ENCODE results near the gene DSCAML1.

DSCAML1 gene

GRCh38 chr11:117759305-117759704 is 37.7 kb downstream of the DSCAML1 start:
- DNase-seq, result no peak

GRCh38 chr11:117754030-117754429 is 43.0 kb downstream of the DSCAML1 start:
- DNase-seq, result no peak

DNA sequence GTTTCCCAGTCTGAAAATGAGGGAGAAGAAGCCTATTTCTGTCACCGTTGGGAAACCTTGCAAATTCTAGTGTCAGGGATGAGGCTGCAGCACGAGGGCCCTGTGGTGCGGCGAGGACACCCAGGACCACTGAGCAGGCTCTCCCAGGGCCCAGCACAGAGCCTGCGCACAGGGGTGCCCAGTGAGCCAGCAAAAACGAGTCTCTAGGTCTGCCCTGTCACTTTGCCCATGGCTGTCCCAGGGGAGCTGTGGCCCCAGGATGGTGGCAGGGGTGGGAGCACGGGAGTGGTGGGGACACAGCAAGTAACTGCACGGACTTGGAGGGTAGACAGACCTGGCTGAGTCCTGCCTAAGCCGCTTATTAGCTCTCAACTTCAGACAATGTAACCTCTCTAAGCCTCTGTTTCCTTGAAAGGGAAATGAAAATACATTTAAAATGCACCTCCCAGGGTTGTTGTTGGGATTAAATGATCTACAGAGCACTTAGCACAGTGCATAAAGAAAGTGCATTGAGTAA is 44.2 kb downstream of the DSCAML1 start:
- DNase-seq, result no peak

DNA sequence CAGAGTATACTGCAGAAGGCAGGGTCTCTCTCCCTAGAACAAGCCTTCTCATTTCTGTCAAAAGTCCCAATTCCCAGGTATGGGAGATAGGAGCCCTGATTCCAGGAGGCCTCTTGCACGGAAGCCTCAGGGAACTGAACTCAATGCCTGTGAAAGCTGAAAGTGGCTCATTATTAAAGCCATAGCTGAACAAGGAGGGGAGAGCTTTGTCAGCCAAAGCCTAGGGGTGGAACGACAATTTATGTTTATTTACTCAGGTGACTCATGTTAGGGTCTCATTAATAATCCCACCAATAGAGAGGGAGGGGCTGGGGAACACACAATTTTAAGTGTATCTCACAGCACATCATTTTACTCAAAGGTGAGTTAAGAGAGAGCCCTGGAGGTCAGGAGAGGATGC is 44.9 kb downstream of the DSCAML1 start:
- no peak for DNase-seq

DNA sequence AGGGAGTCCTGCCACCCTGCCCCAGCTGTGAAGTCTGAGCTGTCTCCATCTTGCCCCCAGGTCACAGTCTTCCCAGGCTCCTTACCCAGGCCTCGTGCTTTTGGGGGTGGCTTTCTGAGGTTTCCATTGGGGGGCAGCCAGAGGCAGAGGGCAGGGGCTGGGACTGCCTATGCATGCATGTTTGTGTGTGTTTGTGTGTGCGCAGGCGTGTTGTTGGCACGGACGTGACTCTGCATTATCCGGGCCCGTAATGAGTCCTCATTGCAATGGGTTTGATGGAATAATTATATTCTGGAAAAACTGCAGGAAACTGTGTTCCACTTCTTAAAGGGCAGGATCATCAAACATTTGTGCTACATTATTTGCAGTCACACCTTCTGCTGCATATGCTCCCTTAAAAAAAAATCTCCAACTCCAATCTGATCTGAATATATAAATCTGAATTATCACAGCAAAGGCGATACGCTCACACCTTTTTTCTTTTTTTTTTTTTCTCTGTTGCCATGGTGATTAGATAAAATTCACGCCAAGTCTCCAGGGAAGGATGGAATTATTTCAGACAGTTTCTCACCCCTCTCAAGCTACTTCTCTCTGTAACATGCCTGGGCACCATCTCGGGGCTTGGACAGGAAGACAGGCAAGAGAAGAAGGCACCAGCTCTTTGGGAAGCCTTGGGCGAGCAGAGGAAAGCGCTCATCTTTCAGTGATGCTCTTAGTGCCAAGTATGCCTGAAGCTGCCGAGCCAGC is 45.9 kb downstream of the DSCAML1 start:
- DNase-seq, result no peak

- DNase-seq, result no peak
These were observed 46.7 kb downstream of the DSCAML1 start for GRCh38 chr11:117750357-117750756.

DNA sequence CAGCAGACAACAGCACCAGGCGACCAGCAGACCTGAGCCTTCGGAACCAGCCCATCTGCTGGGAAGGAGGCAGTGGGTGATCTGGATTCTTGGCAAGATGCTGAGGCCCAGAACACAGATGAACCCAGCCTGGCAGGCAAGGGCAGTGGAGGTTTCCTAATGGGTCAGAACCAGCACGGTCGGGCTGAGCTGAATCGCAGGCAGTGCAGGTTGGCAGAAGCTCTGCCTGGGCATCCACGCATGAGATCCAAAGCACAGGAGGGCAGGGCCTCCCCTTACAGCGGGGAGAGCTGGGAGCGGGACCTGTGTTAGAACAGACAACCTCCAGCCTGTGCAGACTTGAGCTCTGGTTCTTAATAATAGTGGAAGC is 47.5 kb downstream of the DSCAML1 start:
- no peak for DNase-seq

DNA sequence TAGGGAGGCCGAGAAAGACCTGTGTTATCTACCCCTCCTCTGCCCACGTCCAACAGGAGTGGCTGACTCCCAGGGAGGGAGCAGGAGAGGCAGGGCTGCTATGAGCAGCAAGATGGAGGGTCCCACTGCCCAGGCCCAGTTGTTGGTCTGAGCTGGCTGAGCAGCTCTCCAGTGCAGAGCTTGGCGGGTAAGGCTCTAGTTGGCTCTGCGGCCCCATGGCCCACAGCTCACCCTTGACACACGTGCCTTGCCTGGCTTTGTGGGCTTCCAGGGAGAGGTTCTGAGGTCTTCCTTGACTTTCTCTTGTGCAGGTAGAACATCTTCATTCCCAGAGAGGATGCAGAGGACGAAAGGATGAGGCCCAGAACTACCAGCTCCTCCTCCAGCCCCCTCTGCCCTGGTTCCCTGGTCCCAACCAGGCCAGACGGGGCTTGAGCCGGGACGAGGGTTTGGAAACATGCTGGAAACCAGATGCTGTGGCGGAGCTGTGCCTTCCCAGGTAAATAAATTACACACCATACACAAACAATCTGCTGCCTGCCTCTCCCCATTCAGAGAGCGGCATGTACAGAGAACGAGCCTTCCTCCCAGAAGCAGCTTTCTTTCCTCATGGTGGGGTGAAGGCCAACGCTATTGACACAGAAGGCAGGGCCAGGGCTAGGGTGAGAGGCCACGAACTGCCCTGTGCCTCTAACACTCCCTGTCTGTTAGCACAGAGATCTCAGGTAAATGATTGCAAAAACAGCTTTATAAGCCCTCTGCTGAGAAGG is 48.1 kb downstream of the DSCAML1 start:
- no peak for DNase-seq

GRCh38 chr11:117747892-117748291 is 49.1 kb downstream of the DSCAML1 start:
- DNase-seq, result no peak

GRCh38 chr11:117745346-117745745 is 51.7 kb downstream of the DSCAML1 start:
- no peak for DNase-seq

DNA sequence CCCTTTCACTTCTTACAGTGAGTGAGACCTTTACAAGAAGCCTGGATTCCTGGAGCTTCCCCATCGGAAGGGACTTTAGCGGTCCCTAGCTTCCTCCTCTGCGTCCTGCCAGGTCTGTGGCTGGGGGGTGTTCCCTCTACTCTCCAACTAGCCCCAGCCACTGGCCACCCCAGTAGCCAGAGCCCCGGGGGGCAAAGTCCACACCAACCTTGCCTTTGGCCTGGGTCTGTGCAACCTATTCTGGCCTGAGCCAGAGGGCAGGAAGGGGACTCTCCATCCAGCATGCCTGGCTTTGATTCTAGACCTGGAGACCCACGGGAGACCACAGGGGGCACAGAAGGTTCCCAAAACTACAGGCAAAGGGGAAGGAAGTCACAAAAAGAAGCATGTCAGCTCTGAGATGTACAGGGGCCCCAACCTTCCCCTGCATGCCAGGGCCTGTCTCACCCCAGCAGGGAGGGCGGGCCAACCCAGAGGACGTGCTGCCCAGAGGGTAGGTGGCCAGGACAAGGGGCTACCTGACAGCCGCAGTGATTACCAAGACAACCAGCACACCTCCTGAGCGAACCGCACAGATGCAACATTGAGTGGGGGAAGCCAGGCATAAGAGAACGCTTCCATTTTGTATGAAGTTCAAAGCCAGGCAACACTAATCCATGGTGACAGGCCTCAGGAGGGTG is 52.4 kb downstream of the DSCAML1 start:
- no peak for DNase-seq

GRCh38 chr11:117743121-117743815 is 53.7 kb downstream of the DSCAML1 start:
- no peak for DNase-seq

DNA sequence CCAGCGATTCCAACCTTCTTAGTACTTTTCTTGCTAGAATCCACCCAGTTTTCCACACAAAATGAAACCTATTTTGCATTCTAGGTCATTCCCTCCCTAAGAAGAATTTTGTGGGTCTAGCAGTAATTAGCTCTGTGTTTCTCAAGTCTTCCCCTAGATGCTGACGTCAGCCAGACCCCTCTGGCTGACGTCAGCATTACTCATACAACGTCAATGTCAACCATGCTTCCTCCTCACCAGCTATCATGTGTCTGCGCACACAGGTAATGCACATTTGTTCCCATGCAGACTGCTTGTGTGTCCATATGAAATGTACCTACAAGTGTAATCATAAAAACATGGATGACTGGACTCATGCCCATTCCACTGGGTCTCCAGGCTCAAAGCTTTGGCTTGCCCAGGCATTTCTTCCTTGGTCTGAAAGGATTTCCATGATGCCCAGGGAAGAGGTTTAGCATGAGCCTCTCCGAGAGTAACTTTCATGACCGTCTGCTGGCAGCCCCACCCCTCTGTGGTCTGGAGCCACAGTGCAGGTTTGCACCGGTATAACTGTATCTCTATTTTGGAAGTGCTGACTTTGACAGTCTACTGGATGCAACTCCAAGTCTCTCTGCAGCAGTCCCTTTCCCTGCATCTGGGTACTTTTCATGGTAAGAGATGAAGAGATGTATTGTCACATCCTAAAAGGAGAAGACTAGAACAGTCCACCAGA is 58.6 kb downstream of the DSCAML1 start:
- DNase-seq, result no peak

DNA sequence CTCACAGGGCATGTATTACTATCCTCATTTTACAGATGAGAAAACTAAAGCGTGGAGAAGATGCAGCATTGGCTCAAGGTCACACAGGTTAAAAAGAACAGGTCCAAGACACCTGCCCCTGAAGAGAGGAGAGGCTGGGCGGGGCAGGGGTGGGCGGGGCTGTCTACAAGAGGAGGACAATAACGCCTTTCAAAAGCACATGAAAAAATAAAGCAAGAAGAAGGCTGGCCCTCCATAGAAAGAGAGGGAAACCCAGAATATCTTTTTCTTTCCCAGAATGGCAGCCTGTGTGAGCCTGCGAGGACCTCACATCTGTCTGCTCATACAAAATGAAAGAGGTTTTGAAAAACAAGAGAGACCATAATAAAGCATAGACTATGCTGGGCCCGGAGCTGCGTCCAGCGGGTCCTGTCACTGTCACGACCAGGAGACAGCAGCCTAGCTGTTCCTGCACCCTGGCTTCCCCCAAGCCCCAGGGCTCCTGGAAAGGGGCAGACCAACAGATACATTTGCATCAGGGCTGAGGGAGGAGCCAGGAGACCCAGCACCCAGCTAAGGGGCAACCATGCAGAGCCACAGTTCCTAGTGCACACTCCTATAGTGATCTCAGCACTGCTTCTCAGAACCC is 61.6 kb downstream of the DSCAML1 start:
- no peak for DNase-seq

- DNase-seq, result no peak
These were observed 62.4 kb downstream of the DSCAML1 start for GRCh38 chr11:117734601-117735024.

- no peak for DNase-seq
These were observed 63.7 kb downstream of the DSCAML1 start for GRCh38 chr11:117733316-117733715.

GRCh38 chr11:117731722-117732290 is 65.2 kb downstream of the DSCAML1 start:
- no peak for DNase-seq

- no peak for DNase-seq
These were observed 66.7 kb downstream of the DSCAML1 start for GRCh38 chr11:117730208-117730800.

DNA sequence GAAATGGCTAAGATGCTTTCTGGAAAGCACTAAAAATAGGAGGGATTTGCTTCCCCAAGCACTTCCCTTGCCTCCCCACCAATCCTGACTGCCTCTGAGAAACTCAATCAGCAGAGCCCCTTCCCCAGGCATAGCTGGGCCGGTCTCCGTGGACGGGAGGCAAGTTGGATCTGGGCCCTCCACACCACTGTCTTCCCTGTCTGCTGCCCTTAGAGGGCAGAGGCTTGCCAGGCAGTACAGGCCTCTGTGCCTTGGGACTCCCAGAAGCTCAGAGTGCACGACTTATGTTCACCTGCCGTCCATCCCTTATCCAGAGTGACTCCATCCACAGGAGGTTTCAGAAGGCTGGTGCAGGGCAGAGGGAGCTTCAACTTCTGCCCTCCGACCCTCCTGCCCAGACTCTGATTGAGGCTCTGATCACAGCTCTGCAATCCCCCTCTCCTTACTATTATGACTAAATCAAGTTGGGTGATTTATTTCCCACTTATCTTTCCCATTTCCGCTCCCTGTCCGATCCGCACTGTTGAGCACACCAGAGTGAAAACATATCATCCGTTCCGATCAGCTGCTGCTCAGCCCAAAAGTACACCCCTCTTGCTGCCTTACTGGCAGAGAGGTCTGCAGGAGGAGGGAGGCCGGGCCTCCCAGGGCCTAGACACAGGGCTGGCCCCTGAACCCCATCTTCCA is 71.8 kb downstream of the DSCAML1 start:
- no peak for DNase-seq

- DNase-seq, result no peak
These were observed 72.4 kb downstream of the DSCAML1 start for GRCh38 chr11:117724621-117725020.
